Endothelial cell of umbilical vein (primary cell): ENCODE results near the gene HINT1. TPM values are rescaled to one million over a fixed set of nuclear protein-coding genes. Genes with fewer than 3 reads are reported as not detected.

Experiments
- BruUV-seq: library from RNA; stranded (reverse); fragments of 400-500 nt; replicated peaks from 2 replicates; lab custom pipeline; 2021; lab: Mats Ljungman, UMichigan
- CTCF ChIA-PET: fragments of 300-600, 350-600 bp; sonication (Branson Sonifier 250); formaldehyde crosslinking; loops from one replicate; lab custom pipeline; 2021; ENCODE audit warnings: antibody characterized with exemption, inconsistent platforms; lab: Charles Lee
- POLR2A ChIA-PET: fragments of 300-600, 350-600 bp; sonication (Branson Sonifier 250); formaldehyde crosslinking; loops from one replicate; lab custom pipeline; 2021; ENCODE audit warnings: antibody characterized with exemption, inconsistent platforms; lab: Charles Lee
- DNase-seq: peaks from one replicate; pipeline ENCODE4 v3.0.0-alpha.2; 2011; ENCODE audit warnings: low read depth, low spot score
- FAIRE-seq: peaks from 2 replicates; lab custom pipeline; 2011; peaks lifted over from hg19 to GRCh38; lab: Jason Lieb, UNC
- H2AFZ ChIP-seq: 2 replicates; pipeline ENCODE4 v1.6.0; 2012; ENCODE audit warnings: low read depth, low read length, control low read depth, inconsistent platforms
- H3K27ac ChIP-seq: 2 replicates; pipeline ENCODE4 v1.5.1; 2011; ENCODE audit warnings: low read depth, mild to moderate bottlenecking, control low read depth, low read length, moderate library complexity; ENCODE audit not compliant: insufficient read depth
- H3K27me3 ChIP-seq, 2 experiments: 2 replicates each; pipeline versions ENCODE4 v1.6.0 to v1.6.1; 2011; ENCODE audit warnings: low read length in 2 of 2, mixed read lengths in 1 of 2; ENCODE audit not compliant: control insufficient read depth in 2 of 2, insufficient read depth in 2 of 2
- H3K36me3 ChIP-seq, 2 experiments: 2 replicates in 1 of 2; 3 replicates in 1 of 2; pipeline ENCODE4 v1.5.1; 2011; ENCODE audit warnings: low read length in 2 of 2, mild to moderate bottlenecking in 1 of 2, moderate library complexity in 1 of 2; ENCODE audit not compliant: control insufficient read depth in 2 of 2, insufficient read depth in 2 of 2; ENCODE audit errors: extremely low read depth in 1 of 2
- H3K4me1 ChIP-seq: 3 replicates; pipeline ENCODE4 v1.5.1; 2011; ENCODE audit warnings: mild to moderate bottlenecking, low read length; ENCODE audit not compliant: control insufficient read depth, insufficient read depth; ENCODE audit errors: extremely low read depth
- H3K4me2 ChIP-seq: 2 replicates; pipeline ENCODE4 v1.6.1; 2011; ENCODE audit warnings: low read length, control low read depth, mixed read lengths; ENCODE audit not compliant: insufficient read depth
- H3K4me3 ChIP-seq, 3 experiments: fragments of 200-600 bp in 1 of 3; sonication (generic), shearing (Covaris generic) in 1 of 3; replicated peaks in 1 of 3; 2 replicates each; pipeline ENCODE4 v1.5.1; 2011 to 2016; ENCODE audit warnings: control low read depth in 3 of 3, low read length in 3 of 3, mild to moderate bottlenecking in 2 of 3, inconsistent platforms in 1 of 3, low read depth in 1 of 3, moderate library complexity in 1 of 3; ENCODE audit not compliant: insufficient read depth in 1 of 3
- H3K79me2 ChIP-seq: 2 replicates; pipeline ENCODE4 v1.6.0; 2012; ENCODE audit warnings: low read length, inconsistent platforms; ENCODE audit not compliant: control insufficient read depth, insufficient read depth
- H3K9ac ChIP-seq: replicated peaks from 2 replicates; pipeline ENCODE3; 2011; ENCODE audit warnings: low read length, control low read depth; ENCODE audit not compliant: insufficient read depth; ENCODE audit errors: extremely low read depth
- H3K9me1 ChIP-seq: replicated peaks from 3 replicates; pipeline ENCODE4 v1.6.0; 2011; ENCODE audit warnings: mild to moderate bottlenecking, low read length; ENCODE audit not compliant: control insufficient read depth, insufficient read depth; ENCODE audit errors: extremely low read depth
- H3K9me3 ChIP-seq: replicated peaks from 2 replicates; pipeline ENCODE4 v1.5.1; 2012; ENCODE audit warnings: low read length, inconsistent platforms; ENCODE audit not compliant: control insufficient read depth, insufficient read depth
- H4K20me1 ChIP-seq: replicated peaks from 2 replicates; pipeline ENCODE3; 2011; ENCODE audit warnings: mild to moderate bottlenecking, low read length; ENCODE audit not compliant: control insufficient read depth, insufficient read depth; ENCODE audit errors: extremely low read depth
- FOS ChIP-seq: IDR thresholded peaks from 2 replicates; pipeline ENCODE4 v1.6.1; 2011; ENCODE audit warnings: mild to moderate bottlenecking, low read length, moderate library complexity, borderline replicate concordance; ENCODE audit not compliant: insufficient read depth
- JUN ChIP-seq: IDR thresholded peaks from 2 replicates; pipeline ENCODE4 v1.6.1; 2011; ENCODE audit warnings: borderline replicate concordance, low read depth; ENCODE audit not compliant: insufficient read length, insufficient read depth
- MAX ChIP-seq: IDR thresholded peaks from 2 replicates; pipeline ENCODE4 v1.6.1; 2011; ENCODE audit not compliant: insufficient read depth, insufficient read length
- MYC ChIP-seq: IDR thresholded peaks from one replicate; pipeline ENCODE4 v1.6.1; 2011; ENCODE audit warnings: mild to moderate bottlenecking, low read depth, low read length
- POLR2A ChIP-seq: IDR thresholded peaks from 2 replicates; pipeline ENCODE4 v1.6.1; 2012; ENCODE audit warnings: low read depth, mild to moderate bottlenecking, control low read depth, low read length
- POLR2AphosphoS5 ChIP-seq: IDR thresholded peaks from 2 replicates; pipeline ENCODE4 v1.6.1; 2012; ENCODE audit warnings: low read depth, mild to moderate bottlenecking, control low read depth, low read length, moderate library complexity; ENCODE audit not compliant: insufficient read depth
- dilution Hi-C: fragments of 300-500 bp; cut with MboI; formaldehyde crosslinking; loops from one replicate; pipeline ENCODE4 v1.15.0; 2019; ENCODE audit warnings: low sequenced_read_pairs; ENCODE audit not compliant: extremely low pct_ligation_motif_present
- intact Hi-C: fragments of 100-400 bp; cut with micrococcal nuclease; formaldehyde crosslinking; loops from one replicate; pipeline ENCODE4 v1.10.0; 2022
- polyA plus RNA-seq, 4 experiments: library from polyadenylated mRNA; depleted of rRNA in 3 of 4; stranded (reverse) in 3 of 4; unstranded in 1 of 4; fragments of >200 nt; gene quantifications; 2 replicates each; pipeline versions ENCODE4 v1.2.1 to v1.2.3, GENCODE V29; 2011 to 2012; ENCODE audit warnings: missing spikeins in 1 of 4
- total RNA-seq: library from RNA; stranded (reverse); gene quantifications from 2 replicates; pipeline ENCODE4 v1.2.3, GENCODE V29; 2021

HINT1 gene
- total and polyA plus RNA-seq, 2 donors (not counting 3 experiments of a cell fraction or from before 2014, with no cell fraction given): 221 to 423 TPM

GRCh38 chr5:131170540-131171275 lies 5.7 kb upstream of the HINT1 start, which contains the start of gene LYRM7:
Gene LYRM7, plus strand, starts transcription at chr5:131170944. Its CDS starts 77 bp downstream, at chr5:131171021.
- Histone ChIP-seq H3K79me2 (no peaks in the 10 kb centered on the region), H3K27me3 (no peaks in the 10 kb centered on the region), H3K36me3 (no peaks in the 10 kb centered on the region), H3K27ac (peak within 1 kb of the TSS; percentile 6), H4K20me1 (no peaks in the 10 kb centered on the region), H3K4me3 (peak within 1 kb of the TSS; percentile 38 to 81 (median 48)), H3K9me3 (no peaks in the 10 kb centered on the region), H3K9ac (peak within 1 kb of the TSS; percentile 60), H3K4me1 (peaks cover 12% of the 10 kb centered on the region), H3K9me1 (no peaks in the 10 kb centered on the region), H3K4me2 (peak within 1 kb of the TSS; percentile 94), H2AFZ (peak within 1 kb of the TSS; percentile 75)
- dilution Hi-C loops: no loop called here
- DNase-seq: peak; percentile 99
- intact Hi-C loops: loop anchor here (1.0 to 5.0 kb wide), 2 partner anchors 93 to 467 kb away; partner anchors contain the start of gene RAPGEF6
- CTCF ChIA-PET: interaction anchor here (1.4 kb wide), 1 partner anchor 51 kb away, joined by 3 read pairs; no protein-coding TSS in a partner anchor
- TF ChIP-seq POLR2AphosphoS5: peak; percentile 69
- TF ChIP-seq MYC: no peak
- TF ChIP-seq POLR2A: peak; percentile 89
- no peak for TF ChIP-seq MAX
- POLR2A ChIA-PET: no interaction called here
- BruUV-seq: no TSS peak
- FAIRE-seq: peak; percentile 97

GRCh38 chr5:131169810-131170539 lies 4.9 kb upstream of the HINT1 start:
- Histone ChIP-seq H3K27ac (peak overlapping the region; percentile 6), H3K4me3 (peak overlapping the region; percentile 38 to 81 (median 48)), H3K4me1 (peaks cover 12% of the 10 kb centered on the region), H3K9ac (peak overlapping the region; percentile 60), H4K20me1 (no peaks in the 10 kb centered on the region), H3K36me3 (no peaks in the 10 kb centered on the region), H3K27me3 (no peaks in the 10 kb centered on the region), H3K9me3 (no peaks in the 10 kb centered on the region), H3K9me1 (no peaks in the 10 kb centered on the region), H3K79me2 (peaks cover under 1% of the 10 kb centered on the region), H3K4me2 (peak overlapping the region; percentile 94), H2AFZ (peak overlapping the region; percentile 35)
- ChIA-PET CTCF (no interaction called here), POLR2A (no interaction called here)
- TF ChIP-seq FOS (no peak), JUN (no peak)
- no peak for DNase-seq
- FAIRE-seq: no peak
- dilution Hi-C loops (no loop called here), intact Hi-C loops (loop anchor here (1.0 to 5.0 kb wide), 2 partner anchors 93 to 467 kb away; partner anchors contain the start of gene RAPGEF6)
- TSS peak; percentile 94 for BruUV-seq
